ENCODE data around the gene CTIF. TPM values are rescaled to one million over a fixed set of nuclear protein-coding genes. Genes with fewer than 3 reads are reported as not detected.

Gene CTIF
- total RNA-seq, 1 experiment from 2014 or later, result 26.5 TPM

- no peak for TF ChIP-seq TCF7L2 (IDR thresholded peaks at IDR 0.05; ENCODE audit: low read depth, low read length)
- no peak for TF ChIP-seq REST (IDR thresholded peaks at IDR 0.05; ENCODE audit: insufficient read depth in 1 of 2, low read depth in 2 of 2, low read length in 1 of 2)
- TF ChIP-seq POLR2AphosphoS5 (IDR thresholded peaks at IDR 0.05; ENCODE audit: low read depth, low read length), result no peak
- TF ChIP-seq SIN3A (IDR thresholded peaks at IDR 0.05; ENCODE audit: borderline replicate concordance, insufficient read depth, low read depth, low read length), result no peak
- TF ChIP-seq CTCF (IDR thresholded peaks at IDR 0.05), result no peak
- in situ Hi-C loops (cut with HindIII; ENCODE audit: low pct_unique_long_range_greater_than_20kb, low sequenced_read_pairs), result no loop called here
- intact Hi-C loops (cut with micrococcal nuclease; ENCODE audit: unreplicated experiment), result no loop called here
- Histone ChIP-seq H3K9me3 (ENCODE audit: control insufficient read depth, insufficient read depth, low read depth, low read length) (no peaks in the 10 kb centered on the region), H3K36me3 (ENCODE audit: control insufficient read depth, insufficient read depth, low read length) (no peaks in the 10 kb centered on the region), H3K27ac (ENCODE audit: low read length) (no peak overlapping the region), H3K4me1 (ENCODE audit: control insufficient read depth, insufficient read depth, low read length) (no peaks in the 10 kb centered on the region), H3K4me3 (ENCODE audit: low read depth in 2 of 2, low read length in 2 of 2) (no peak overlapping the region), H3K27me3 (ENCODE audit: control insufficient read depth, insufficient read depth, low read length) (no peaks in the 10 kb centered on the region)
- no peak for DNase-seq (ENCODE audit: low read depth, low spot score)
- BruUV-seq (replicated peaks), result no TSS peak
- POLR2A ChIA-PET, result no interaction called here
- CTCF ChIA-PET, result no interaction called here
- ATAC-seq, result no peak
These were observed 24.0 kb upstream of the CTIF start for GRCh38 chr18:48514786-48515185.

- in situ Hi-C loops (cut with HindIII; ENCODE audit: low pct_unique_long_range_greater_than_20kb, low sequenced_read_pairs) (no loop called here), intact Hi-C loops (cut with micrococcal nuclease; ENCODE audit: unreplicated experiment) (no loop called here)
- H3K27ac ChIP-seq (ENCODE audit: low read length), result no peak overlapping the region
- ATAC-seq, result no peak
- H3K9me3 ChIP-seq (ENCODE audit: control insufficient read depth, insufficient read depth, low read depth, low read length), result no peaks in the 10 kb centered on the region
- no peak overlapping the region for H3K4me3 ChIP-seq (ENCODE audit: low read depth in 2 of 2, low read length in 2 of 2)
- TF ChIP-seq TCF7L2 (IDR thresholded peaks at IDR 0.05; ENCODE audit: low read depth, low read length) (no peak), CTCF (IDR thresholded peaks at IDR 0.05) (no peak), REST (IDR thresholded peaks at IDR 0.05; ENCODE audit: insufficient read depth in 1 of 2, low read depth in 2 of 2, low read length in 1 of 2) (no peak), POLR2AphosphoS5 (IDR thresholded peaks at IDR 0.05; ENCODE audit: low read depth, low read length) (no peak), SIN3A (IDR thresholded peaks at IDR 0.05; ENCODE audit: borderline replicate concordance, insufficient read depth, low read depth, low read length) (no peak)
- no TSS peak for BruUV-seq (replicated peaks)
- CTCF ChIA-PET, result no interaction called here
- no peaks in the 10 kb centered on the region for H3K27me3 ChIP-seq (ENCODE audit: control insufficient read depth, insufficient read depth, low read length)
- no peaks in the 10 kb centered on the region for H3K36me3 ChIP-seq (ENCODE audit: control insufficient read depth, insufficient read depth, low read length)
- no peak for DNase-seq (ENCODE audit: low read depth, low spot score)
- POLR2A ChIA-PET, result no interaction called here
- H3K4me1 ChIP-seq (ENCODE audit: control insufficient read depth, insufficient read depth, low read length), result no peaks in the 10 kb centered on the region
These were observed 21.8 kb upstream of the CTIF start for GRCh38 chr18:48517048-48517447.
